ENCODE data around the gene SIPA1L3.

DNA sequence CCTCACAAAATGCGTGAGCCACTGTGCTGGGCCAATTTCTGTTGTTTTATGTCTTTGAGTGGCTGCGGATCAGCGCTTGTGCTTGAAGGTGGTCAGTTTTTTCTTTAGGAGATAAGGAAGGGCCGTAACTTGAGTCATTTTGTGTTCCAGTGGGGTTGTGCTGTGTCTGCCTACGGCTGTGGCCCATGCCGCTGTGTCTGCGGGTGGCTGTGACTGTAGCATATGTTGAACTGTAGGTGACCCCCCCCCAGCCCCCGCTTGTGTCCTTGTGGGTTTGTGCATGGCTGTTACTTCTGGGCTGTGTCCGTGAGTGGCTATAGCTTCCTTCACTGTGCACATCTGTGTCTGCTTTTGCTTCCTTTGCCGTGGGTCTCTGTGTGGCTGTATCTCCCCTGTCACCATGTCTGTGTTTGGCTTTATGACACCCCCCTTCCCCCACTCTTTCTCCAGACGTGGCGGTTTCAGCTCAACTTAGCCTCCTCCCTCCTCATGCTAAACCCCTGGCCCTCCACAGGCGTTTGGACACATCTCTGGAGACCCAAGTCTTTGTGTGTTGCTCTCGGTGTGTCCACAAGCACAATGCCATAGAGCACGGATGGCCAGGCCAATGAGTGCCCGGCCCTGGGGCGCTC lies 348.5 kb downstream of the SIPA1L3 start:
- TF ChIP-seq, protein P1, sequence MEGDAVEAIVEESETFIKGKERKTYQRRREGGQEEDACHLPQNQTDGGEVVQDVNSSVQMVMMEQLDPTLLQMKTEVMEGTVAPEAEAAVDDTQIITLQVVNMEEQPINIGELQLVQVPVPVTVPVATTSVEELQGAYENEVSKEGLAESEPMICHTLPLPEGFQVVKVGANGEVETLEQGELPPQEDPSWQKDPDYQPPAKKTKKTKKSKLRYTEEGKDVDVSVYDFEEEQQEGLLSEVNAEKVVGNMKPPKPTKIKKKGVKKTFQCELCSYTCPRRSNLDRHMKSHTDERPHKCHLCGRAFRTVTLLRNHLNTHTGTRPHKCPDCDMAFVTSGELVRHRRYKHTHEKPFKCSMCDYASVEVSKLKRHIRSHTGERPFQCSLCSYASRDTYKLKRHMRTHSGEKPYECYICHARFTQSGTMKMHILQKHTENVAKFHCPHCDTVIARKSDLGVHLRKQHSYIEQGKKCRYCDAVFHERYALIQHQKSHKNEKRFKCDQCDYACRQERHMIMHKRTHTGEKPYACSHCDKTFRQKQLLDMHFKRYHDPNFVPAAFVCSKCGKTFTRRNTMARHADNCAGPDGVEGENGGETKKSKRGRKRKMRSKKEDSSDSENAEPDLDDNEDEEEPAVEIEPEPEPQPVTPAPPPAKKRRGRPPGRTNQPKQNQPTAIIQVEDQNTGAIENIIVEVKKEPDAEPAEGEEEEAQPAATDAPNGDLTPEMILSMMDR (IDR thresholded peaks at IDR 0.05; ENCODE audit: low read depth, low read length) = no peak
- TF ChIP-seq EZH2phosphoT487 (IDR thresholded peaks at IDR 0.05; ENCODE audit: low read depth) = no peak

Measured in OCI-LY3 (cell line).